ENCODE data around the gene TOMT. TPM values are rescaled to one million over a fixed set of nuclear protein-coding genes. Genes with fewer than 3 reads are reported as not detected.
A peak's percentile ranks its signal among the peaks of the same experiment; 100 is the strongest.

TOMT gene
- total RNA-seq, 4 donors from 2014 or later, result not detected

DNA sequence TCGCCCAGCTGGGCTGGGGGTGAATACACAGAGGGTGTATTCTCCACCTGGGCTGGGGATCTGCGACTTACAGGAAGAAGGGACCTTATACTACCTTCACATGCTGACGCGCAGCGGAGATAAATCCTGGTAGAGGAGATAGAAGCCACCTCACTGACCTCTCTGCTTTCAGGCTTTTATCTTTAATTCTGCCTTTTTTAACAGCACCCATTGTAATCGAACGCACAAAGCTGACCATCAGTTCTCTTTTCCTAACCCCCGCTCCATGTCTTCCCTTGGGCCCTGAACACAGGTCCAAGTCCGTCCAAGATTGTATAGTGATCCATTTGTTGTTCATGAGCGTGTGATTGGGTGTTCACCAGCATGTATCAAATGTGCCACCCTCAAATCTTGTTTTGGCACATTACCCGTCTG is 2.0 kb upstream of the TOMT start:
- Histone ChIP-seq H3K27ac (peak overlapping the region; percentile 92 to 97 (median 93)), H3K4me3 (peak overlapping the region; percentile 57 to 95 (median 78)), H3K27me3 (no peaks in the 10 kb centered on the region), H3K36me3 (peaks cover 0 to 4% of the 10 kb centered on the region in 2 donors), H3K9me3 (no peaks in the 10 kb centered on the region), H3K4me1 (peaks cover 40 to 44% of the 10 kb centered on the region in 2 donors)
- TF ChIP-seq POLR2A (IDR thresholded peaks at IDR 0.05), result no peak
- TF ChIP-seq, protein P1, sequence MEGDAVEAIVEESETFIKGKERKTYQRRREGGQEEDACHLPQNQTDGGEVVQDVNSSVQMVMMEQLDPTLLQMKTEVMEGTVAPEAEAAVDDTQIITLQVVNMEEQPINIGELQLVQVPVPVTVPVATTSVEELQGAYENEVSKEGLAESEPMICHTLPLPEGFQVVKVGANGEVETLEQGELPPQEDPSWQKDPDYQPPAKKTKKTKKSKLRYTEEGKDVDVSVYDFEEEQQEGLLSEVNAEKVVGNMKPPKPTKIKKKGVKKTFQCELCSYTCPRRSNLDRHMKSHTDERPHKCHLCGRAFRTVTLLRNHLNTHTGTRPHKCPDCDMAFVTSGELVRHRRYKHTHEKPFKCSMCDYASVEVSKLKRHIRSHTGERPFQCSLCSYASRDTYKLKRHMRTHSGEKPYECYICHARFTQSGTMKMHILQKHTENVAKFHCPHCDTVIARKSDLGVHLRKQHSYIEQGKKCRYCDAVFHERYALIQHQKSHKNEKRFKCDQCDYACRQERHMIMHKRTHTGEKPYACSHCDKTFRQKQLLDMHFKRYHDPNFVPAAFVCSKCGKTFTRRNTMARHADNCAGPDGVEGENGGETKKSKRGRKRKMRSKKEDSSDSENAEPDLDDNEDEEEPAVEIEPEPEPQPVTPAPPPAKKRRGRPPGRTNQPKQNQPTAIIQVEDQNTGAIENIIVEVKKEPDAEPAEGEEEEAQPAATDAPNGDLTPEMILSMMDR (IDR thresholded peaks at IDR 0.05 in 4 of 5, conservative IDR thresholded peaks at IDR 0.05 in 1 of 5), result no peak
- ATAC-seq, result no peak
- DNase-seq, result no peak
- intact Hi-C loops (cut with DNase I; ENCODE audit: low total_unique reads) (loop anchor here (1.0 to 10.0 kb wide), 6 partner anchors 9 to 331 kb away; partner anchors contain the start of genes ANAPC15, CLPB, LRRC51 and NUMA1), in situ Hi-C loops (cut with MboI; ENCODE audit: low sequenced_read_pairs in 4 of 4) (loop anchor here in 2 of 4 donors (10.0 kb wide), 1 partner anchor 331 kb away; the partner anchor contains the start of gene CLPB (in 2 of the 2))

DNA sequence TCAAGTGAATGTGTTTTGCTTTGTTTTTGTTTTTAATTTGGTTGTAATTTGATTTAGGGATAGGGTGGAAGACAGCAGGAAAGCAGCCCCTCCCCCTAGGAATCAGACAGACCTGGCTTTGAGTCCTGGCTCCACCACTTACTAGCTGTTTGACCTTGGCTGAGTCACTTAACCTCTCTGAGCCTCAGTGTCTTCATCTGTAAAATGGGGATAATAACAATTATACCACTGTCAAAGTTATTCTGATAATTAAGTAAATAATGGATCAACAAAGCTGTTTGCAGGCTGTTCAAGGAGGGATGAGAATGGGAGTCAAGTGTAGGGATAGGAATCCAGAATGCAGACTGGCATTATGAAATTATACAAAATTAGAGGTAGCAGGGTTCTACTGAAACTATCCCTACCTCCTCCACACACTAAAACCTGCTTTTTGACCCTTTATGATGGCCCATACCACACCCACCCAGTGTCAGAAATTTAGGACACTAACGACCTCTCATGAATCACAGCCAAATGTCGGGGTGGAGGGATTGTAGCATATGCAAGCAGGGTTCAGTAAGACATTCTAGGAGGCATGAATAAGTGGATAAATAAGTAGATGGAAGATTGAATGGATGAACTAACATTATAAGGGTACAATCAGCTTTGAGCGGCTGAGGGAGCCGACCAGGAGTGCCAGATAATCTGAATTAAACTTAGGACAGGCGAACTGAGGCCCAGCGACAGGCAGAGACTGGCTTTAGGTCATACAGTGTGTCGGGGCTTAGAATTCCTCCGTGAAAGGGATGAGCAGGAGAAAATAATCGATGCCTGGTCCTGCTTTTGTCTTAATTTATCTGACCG is 5.8 kb downstream of the TOMT start:
- H3K4me3 ChIP-seq, result peak overlapping the region; percentile 58 to 68 (median 63)
- H3K27me3 ChIP-seq, result no peaks in the 10 kb centered on the region
- peak in 1 of 2 donors; percentile 15 for ATAC-seq
- no peaks in the 10 kb centered on the region for H3K9me3 ChIP-seq
- peaks cover 0 to 6% of the 10 kb centered on the region in 2 donors for H3K36me3 ChIP-seq
- DNase-seq, result no peak
- intact Hi-C loops (cut with DNase I; ENCODE audit: low total_unique reads), result loop anchor here (1.0 to 2.0 kb wide), 5 partner anchors 8 to 183 kb away; partner anchors contain the start of genes LAMTOR1, LRRC51, NUMA1 and RNF121
- H3K27ac ChIP-seq, result peak overlapping the region; percentile 95 to 99 (median 98)
- H3K4me1 ChIP-seq, result peaks cover 11 to 13% of the 10 kb centered on the region in 2 donors
- in situ Hi-C loops (cut with MboI; ENCODE audit: low sequenced_read_pairs in 4 of 4), result no loop called here
- TF ChIP-seq, protein P1 (IDR thresholded peaks at IDR 0.05 in 4 of 5, conservative IDR thresholded peaks at IDR 0.05 in 1 of 5), result no peak
- no peak for TF ChIP-seq POLR2A (IDR thresholded peaks at IDR 0.05)

DNA sequence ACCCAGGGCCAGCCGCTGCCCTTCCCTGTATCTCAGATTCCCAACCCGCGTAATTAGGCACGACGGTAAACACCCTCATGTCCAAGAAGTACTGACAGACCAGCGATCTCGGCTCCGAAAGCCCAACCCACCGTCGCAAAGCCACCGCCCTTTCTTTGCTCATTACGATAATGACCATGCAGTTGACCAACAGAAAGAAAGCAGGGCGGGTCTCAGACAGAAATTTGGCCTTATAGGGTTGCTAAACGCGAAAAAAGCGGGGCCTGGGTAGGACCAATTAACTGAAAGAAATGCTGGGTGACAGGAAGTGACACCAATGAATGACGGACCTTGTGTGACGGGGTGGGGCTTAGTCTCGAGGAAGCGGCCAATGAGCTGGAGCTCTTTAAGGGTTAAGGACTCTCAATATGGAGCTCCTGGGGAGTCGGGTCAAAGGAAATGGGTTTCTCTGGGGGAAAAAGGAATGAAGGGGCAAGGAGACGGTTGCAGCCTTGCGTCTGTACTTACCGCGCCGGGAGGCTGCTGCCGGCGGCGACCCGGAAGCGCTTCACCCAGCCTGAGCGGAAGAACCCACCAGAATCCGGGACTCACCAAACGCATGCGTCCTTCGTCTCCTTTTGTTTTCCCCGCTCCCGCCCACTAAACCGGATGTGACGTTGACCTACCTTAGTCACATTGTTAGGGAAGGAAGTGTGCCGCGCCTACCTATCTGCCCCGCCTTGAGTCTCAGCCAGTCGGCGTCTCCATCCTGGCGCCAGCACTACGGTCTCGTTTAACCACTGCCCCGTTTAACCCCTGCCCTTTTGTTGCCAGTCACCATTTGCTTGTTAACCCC is 6.6 kb downstream of the TOMT start, which contains the start of gene ANAPC15:
Gene ANAPC15 (minus strand): TSS at position 553 of the 835 bp plus-strand sequence. CDS start 1,419 bp downstream, outside the sequence.
- TF ChIP-seq, protein P1 (IDR thresholded peaks at IDR 0.05 in 4 of 5, conservative IDR thresholded peaks at IDR 0.05 in 1 of 5), result no peak
- TF ChIP-seq POLR2A (IDR thresholded peaks at IDR 0.05), result peak; percentile 88 to 97
- DNase-seq (peak; percentile 98 to 99), ATAC-seq (peak; percentile 94 to 95)
- H3K9me3 ChIP-seq, result no peaks in the 10 kb centered on the region
- in situ Hi-C loops (cut with MboI; ENCODE audit: low sequenced_read_pairs in 4 of 4) (no loop called here), intact Hi-C loops (cut with DNase I; ENCODE audit: low total_unique reads) (loop anchor here (1.0 to 2.0 kb wide), 5 partner anchors 9 to 184 kb away; partner anchors contain the start of genes LAMTOR1, LRRC51, NUMA1 and RNF121)
- H3K27ac ChIP-seq, result peak within 1 kb of the TSS; percentile 95 to 99 (median 98)
- peaks cover 0 to 6% of the 10 kb centered on the region in 2 donors for H3K36me3 ChIP-seq
- peaks cover 11 to 13% of the 10 kb centered on the region in 2 donors for H3K4me1 ChIP-seq
- H3K4me3 ChIP-seq, result peak within 1 kb of the TSS; percentile 59 to 68 (median 66)
- no peaks in the 10 kb centered on the region for H3K27me3 ChIP-seq

Data from gastrocnemius medialis (tissue), 4 donors.